ENCODE data around the gene BICD2.

DNA sequence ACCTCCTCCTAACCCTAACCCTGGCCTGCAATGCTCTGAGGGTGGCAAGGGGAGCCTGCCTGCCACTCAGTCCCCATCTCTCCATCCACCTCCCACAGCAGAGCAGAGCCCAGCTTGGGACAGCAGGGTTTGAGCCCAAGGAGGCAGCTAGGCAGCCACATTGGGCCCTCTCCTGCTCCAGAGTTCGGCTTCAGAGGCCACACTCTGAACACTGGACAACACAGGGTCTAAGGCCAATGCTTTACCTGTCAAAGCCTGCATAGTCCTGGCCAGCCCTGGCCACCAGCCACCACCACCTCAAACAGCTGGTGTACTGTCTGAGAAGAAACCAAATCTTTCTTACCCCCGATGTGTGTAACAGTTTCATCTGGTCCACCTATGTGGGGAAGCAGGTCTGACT lies 5.2 kb downstream of the BICD2 start:
- TF ChIP-seq, protein P1, sequence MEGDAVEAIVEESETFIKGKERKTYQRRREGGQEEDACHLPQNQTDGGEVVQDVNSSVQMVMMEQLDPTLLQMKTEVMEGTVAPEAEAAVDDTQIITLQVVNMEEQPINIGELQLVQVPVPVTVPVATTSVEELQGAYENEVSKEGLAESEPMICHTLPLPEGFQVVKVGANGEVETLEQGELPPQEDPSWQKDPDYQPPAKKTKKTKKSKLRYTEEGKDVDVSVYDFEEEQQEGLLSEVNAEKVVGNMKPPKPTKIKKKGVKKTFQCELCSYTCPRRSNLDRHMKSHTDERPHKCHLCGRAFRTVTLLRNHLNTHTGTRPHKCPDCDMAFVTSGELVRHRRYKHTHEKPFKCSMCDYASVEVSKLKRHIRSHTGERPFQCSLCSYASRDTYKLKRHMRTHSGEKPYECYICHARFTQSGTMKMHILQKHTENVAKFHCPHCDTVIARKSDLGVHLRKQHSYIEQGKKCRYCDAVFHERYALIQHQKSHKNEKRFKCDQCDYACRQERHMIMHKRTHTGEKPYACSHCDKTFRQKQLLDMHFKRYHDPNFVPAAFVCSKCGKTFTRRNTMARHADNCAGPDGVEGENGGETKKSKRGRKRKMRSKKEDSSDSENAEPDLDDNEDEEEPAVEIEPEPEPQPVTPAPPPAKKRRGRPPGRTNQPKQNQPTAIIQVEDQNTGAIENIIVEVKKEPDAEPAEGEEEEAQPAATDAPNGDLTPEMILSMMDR (IDR thresholded peaks at IDR 0.05): no peak
- no peak for TF ChIP-seq POLR2AphosphoS5 (IDR thresholded peaks at IDR 0.05)

All from prostate gland (tissue), 2 donors.